GM21528 (cell line): ENCODE data around the gene CCBE1.
"Not testable (repeated sequence)": the region's sequence is repeated elsewhere in the genome, so short reads cannot be mapped to it uniquely, and the experiment has no call there.

Source experiments
- ATAC-seq: cut with Tn5 transposase; IDR thresholded peaks from one replicate; pipeline ENCODE4 v1.9.1; 2021; ENCODE audit warnings: mild to moderate bottlenecking, moderate library complexity; ENCODE audit not compliant: unreplicated experiment, low FRiP score

CCBE1 gene

GRCh38 chr18:59659508-59660170 lies 37.6 kb downstream of the CCBE1 start:
- ATAC-seq, result no peak

- no peak for ATAC-seq
These were observed 38.3 kb downstream of the CCBE1 start for GRCh38 chr18:59658941-59659340.

- no peak for ATAC-seq
These were observed 40.2 kb downstream of the CCBE1 start for GRCh38 chr18:59657012-59657411.

GRCh38 chr18:59656373-59656887 lies 40.8 kb downstream of the CCBE1 start:
- ATAC-seq, result no peak

GRCh38 chr18:59655676-59656075 lies 41.5 kb downstream of the CCBE1 start:
- no peak for ATAC-seq

GRCh38 chr18:59651071-59651470 lies 46.2 kb downstream of the CCBE1 start:
- no peak for ATAC-seq

GRCh38 chr18:59650266-59650820 lies 46.9 kb downstream of the CCBE1 start:
- ATAC-seq, result no peak

GRCh38 chr18:59649591-59649990 lies 47.6 kb downstream of the CCBE1 start:
- no peak for ATAC-seq

GRCh38 chr18:59648469-59648868 lies 48.8 kb downstream of the CCBE1 start:
- not testable (repeated sequence) for ATAC-seq

- no peak for ATAC-seq
These were observed 50.3 kb downstream of the CCBE1 start for GRCh38 chr18:59646963-59647307.

- ATAC-seq, result no peak
These were observed 50.8 kb downstream of the CCBE1 start for GRCh38 chr18:59646228-59646962.

GRCh38 chr18:59643740-59644139 lies 53.5 kb downstream of the CCBE1 start:
- ATAC-seq, result no peak

GRCh38 chr18:59640721-59641120 lies 56.5 kb downstream of the CCBE1 start:
- ATAC-seq, result no peak

GRCh38 chr18:59639821-59640220 lies 57.4 kb downstream of the CCBE1 start:
- no peak for ATAC-seq

- ATAC-seq, result no peak
These were observed 58.1 kb downstream of the CCBE1 start for GRCh38 chr18:59639136-59639535.

- no peak for ATAC-seq
These were observed 63.2 kb downstream of the CCBE1 start for GRCh38 chr18:59633961-59634485.

GRCh38 chr18:59633317-59633716 lies 63.9 kb downstream of the CCBE1 start:
- ATAC-seq, result no peak

- no peak for ATAC-seq
These were observed 65.5 kb downstream of the CCBE1 start for GRCh38 chr18:59631583-59632181.

- ATAC-seq, result no peak
These were observed 67.3 kb downstream of the CCBE1 start for GRCh38 chr18:59629894-59630293.

GRCh38 chr18:59628995-59629394 lies 68.2 kb downstream of the CCBE1 start:
- ATAC-seq, result no peak

GRCh38 chr18:59627414-59627813 lies 69.8 kb downstream of the CCBE1 start:
- ATAC-seq, result no peak
